H1 (cell line): ENCODE data around the gene ARHGAP24. TPM values are rescaled to one million over a fixed set of nuclear protein-coding genes. Genes with fewer than 3 reads are reported as not detected.

Source experiments
- CTCF ChIA-PET: fragments of 300-600 bp; sonication (Branson Sonifier 250); formaldehyde crosslinking; loops from one replicate; lab custom pipeline; 2021; ENCODE audit not compliant: partially characterized antibody; lab: Charles Lee
- POLR2A ChIA-PET: fragments of 300-600 bp; sonication (Branson Sonifier 250); formaldehyde crosslinking; loops from one replicate; lab custom pipeline; 2021; ENCODE audit warnings: inconsistent platforms; ENCODE audit not compliant: partially characterized antibody; lab: Charles Lee
- DNase-seq, 2 experiments: peaks; one replicate each; pipeline versions ENCODE4 v3.0.0 to v3.0.0-alpha.2; 2010 to 2022; ENCODE audit warnings: low spot score in 2 of 2, low read depth in 1 of 2, mixed read lengths in 1 of 2
- FAIRE-seq: peaks from 2 replicates; lab custom pipeline; 2011; peaks lifted over from hg19 to GRCh38; lab: Jason Lieb, UNC
- H2AFZ ChIP-seq: 2 replicates; pipeline ENCODE4 v1.8.1; 2012; ENCODE audit warnings: low read length, inconsistent platforms
- H2AK5ac ChIP-seq: 2 replicates; pipeline ENCODE4 v1.6.1; 2013; ENCODE audit warnings: low read depth, low read length
- H2BK120ac ChIP-seq: replicated peaks from 2 replicates; pipeline ENCODE3; 2013; ENCODE audit warnings: low read depth, low read length, inconsistent platforms
- H2BK12ac ChIP-seq: 2 replicates; pipeline ENCODE4 v1.6.1; 2013; ENCODE audit warnings: low read depth, low read length
- H2BK15ac ChIP-seq: 2 replicates; pipeline ENCODE4 v1.6.1; 2013; ENCODE audit warnings: low read length
- H2BK20ac ChIP-seq: 2 replicates; pipeline ENCODE4 v1.6.1; 2013; ENCODE audit warnings: low read length
- H2BK5ac ChIP-seq: 2 replicates; pipeline ENCODE4 v1.6.1; 2013; ENCODE audit warnings: low read depth, low read length
- H3K14ac ChIP-seq: 2 replicates; pipeline ENCODE4 v1.6.1; 2013; ENCODE audit warnings: inconsistent platforms; ENCODE audit not compliant: insufficient read length
- H3K18ac ChIP-seq: 2 replicates; pipeline ENCODE4 v1.6.1; 2013; ENCODE audit warnings: low read length; ENCODE audit errors: extremely low read depth
- H3K23ac ChIP-seq: 2 replicates; pipeline ENCODE4 v1.6.1; 2013; ENCODE audit warnings: inconsistent platforms; ENCODE audit not compliant: insufficient read length
- H3K23me2 ChIP-seq: 2 replicates; pipeline ENCODE4 v1.6.1; 2013; ENCODE audit warnings: low read depth, low read length
- H3K27ac ChIP-seq: 2 replicates; pipeline ENCODE4 v1.6.1; 2011; ENCODE audit warnings: low read depth, low read length, inconsistent platforms
- H3K27me3 ChIP-seq, 4 experiments: replicated peaks in 1 of 4; 1 replicate in 1 of 4; 2 replicates in 3 of 4; pipeline versions ENCODE4 v1.6.1 to v1.8.1; 2011 to 2013; ENCODE audit warnings: low read length in 3 of 4, mild to moderate bottlenecking in 3 of 4, inconsistent platforms in 2 of 4, mixed read lengths in 2 of 4, moderate library complexity in 1 of 4; ENCODE audit not compliant: control insufficient read depth in 3 of 4, insufficient read depth in 3 of 4; ENCODE audit errors: extremely low read depth in 1 of 4
- H3K36me3 ChIP-seq, 4 experiments: 2 replicates each; pipeline versions ENCODE4 v1.6.1 to v1.8.1; 2011 to 2013; ENCODE audit warnings: mild to moderate bottlenecking in 4 of 4, low read length in 3 of 4, moderate library complexity in 2 of 4, control low read depth in 1 of 4, inconsistent platforms in 1 of 4; ENCODE audit not compliant: insufficient read depth in 4 of 4, control insufficient read depth in 2 of 4
- H3K4ac ChIP-seq: replicated peaks from 2 replicates; pipeline ENCODE3; 2013; ENCODE audit warnings: low read length, low read depth, mixed read lengths, inconsistent platforms; ENCODE audit not compliant: insufficient read length
- H3K4me1 ChIP-seq, 4 experiments: replicated peaks in 1 of 4; 1 replicate in 1 of 4; 2 replicates in 3 of 4; pipeline versions ENCODE4 v1.6.1 to v1.8.1; 2011 to 2013; ENCODE audit warnings: low read length in 3 of 4, inconsistent platforms in 2 of 4, mixed read lengths in 1 of 4; ENCODE audit not compliant: insufficient read depth in 4 of 4, control insufficient read depth in 3 of 4
- H3K4me2 ChIP-seq, 2 experiments: 2 replicates each; pipeline versions ENCODE4 v1.6.1 to v1.8.1; 2011 to 2013; ENCODE audit warnings: low read depth in 2 of 2, low read length in 2 of 2, control low read depth in 1 of 2, inconsistent platforms in 1 of 2, mild to moderate bottlenecking in 1 of 2; ENCODE audit not compliant: insufficient read depth in 1 of 2
- H3K4me3 ChIP-seq, 4 experiments: fragments of 200-600, 300-600 bp in 1 of 4; sonication (generic), shearing (Covaris generic), sonication (Bioruptor Twin) in 1 of 4; 2 replicates each; pipeline versions ENCODE4 v1.5.1 to v1.8.1; 2011 to 2016; ENCODE audit warnings: low read length in 4 of 4, low read depth in 3 of 4, control low read depth in 2 of 4, inconsistent platforms in 2 of 4, mild to moderate bottlenecking in 2 of 4, mixed read lengths in 1 of 4, moderate library complexity in 1 of 4; ENCODE audit not compliant: insufficient read depth in 2 of 4; ENCODE audit errors: extremely low read depth in 1 of 4
- H3K56ac ChIP-seq: replicated peaks from 2 replicates; pipeline ENCODE3; 2013; ENCODE audit warnings: low read depth, mild to moderate bottlenecking, mixed read lengths, low read length, inconsistent platforms; ENCODE audit not compliant: insufficient read length
- H3K79me1 ChIP-seq: 2 replicates; pipeline ENCODE4 v1.6.1; 2013; ENCODE audit warnings: low read depth, low read length, control low read depth
- H3K79me2 ChIP-seq, 2 experiments: 2 replicates each; pipeline versions ENCODE4 v1.6.1 to v1.8.1; 2012 to 2013; ENCODE audit warnings: low read length in 2 of 2, mild to moderate bottlenecking in 2 of 2, inconsistent platforms in 1 of 2; ENCODE audit not compliant: insufficient read depth in 2 of 2, control insufficient read depth in 1 of 2
- H3K9ac ChIP-seq, 4 experiments: replicated peaks in 1 of 4; 1 replicate in 1 of 4; 2 replicates in 3 of 4; pipeline versions ENCODE4 v1.6.1 to v1.8.1; 2011 to 2013; ENCODE audit warnings: low read depth in 3 of 4, low read length in 3 of 4, control low read depth in 2 of 4, mild to moderate bottlenecking in 2 of 4, moderate library complexity in 2 of 4, inconsistent platforms in 1 of 4; ENCODE audit errors: extremely low read depth in 1 of 4
- H3K9me3 ChIP-seq, 2 experiments: 2 replicates each; pipeline versions ENCODE4 v1.6.1 to v1.8.1; 2012 to 2013; ENCODE audit warnings: mild to moderate bottlenecking in 2 of 2, moderate library complexity in 2 of 2, control low read depth in 1 of 2, inconsistent platforms in 1 of 2, low read depth in 1 of 2, low read length in 1 of 2, mixed read lengths in 1 of 2; ENCODE audit not compliant: insufficient read depth in 2 of 2
- H4K20me1 ChIP-seq, 2 experiments: replicated peaks in 1 of 2; 2 replicates each; pipeline versions ENCODE3 to v1.8.1; 2011 to 2013; ENCODE audit warnings: inconsistent platforms in 2 of 2, low read length in 2 of 2, mild to moderate bottlenecking in 1 of 2; ENCODE audit not compliant: insufficient read depth in 2 of 2, control insufficient read depth in 1 of 2
- H4K5ac ChIP-seq: 2 replicates; pipeline ENCODE4 v1.6.1; 2013; ENCODE audit warnings: low read length, low read depth, mixed read lengths, inconsistent platforms; ENCODE audit not compliant: insufficient read length
- H4K8ac ChIP-seq: 2 replicates; pipeline ENCODE4 v1.8.0; 2013; ENCODE audit warnings: mild to moderate bottlenecking, moderate library complexity, low read length, inconsistent platforms; ENCODE audit not compliant: insufficient read depth; ENCODE audit errors: extremely low read depth
- H4K91ac ChIP-seq: replicated peaks from 2 replicates; pipeline ENCODE3; 2013; ENCODE audit warnings: low read length, mixed read lengths, inconsistent platforms; ENCODE audit not compliant: insufficient read length
- EP300 ChIP-seq, 2 experiments: IDR thresholded peaks; 1 replicate in 1 of 2; 2 replicates in 1 of 2; pipeline ENCODE4 v1.6.1; 2011 to 2012; ENCODE audit warnings: low read depth in 2 of 2, low read length in 2 of 2, mild to moderate bottlenecking in 2 of 2, borderline replicate concordance in 1 of 2, inconsistent platforms in 1 of 2, moderate library complexity in 1 of 2
- POLR2A ChIP-seq, 2 experiments: IDR thresholded peaks; 1 replicate in 1 of 2; 2 replicates in 1 of 2; pipeline ENCODE4 v1.6.1; 2011; ENCODE audit warnings: low read depth in 2 of 2, low read length in 2 of 2, mild to moderate bottlenecking in 2 of 2; ENCODE audit errors: control extremely low read depth in 1 of 2
- TEAD4 ChIP-seq: IDR thresholded peaks from 2 replicates; pipeline ENCODE4 v1.6.1; 2012; ENCODE audit warnings: low read depth, low read length, inconsistent platforms, mixed read lengths
- WGBS, 2 experiments: shearing (Covaris generic) in 1 of 2; methylation state at CpG; one replicate each; pipeline versions ENCODE4 v1.1.6 to v1.1.7; 2013 to 2015; ENCODE audit warnings: low lambda C conversion rate in 2 of 2, mixed read lengths in 2 of 2, inconsistent platforms in 1 of 2, low coverage in 1 of 2, missing lambda C conversion rate in 1 of 2; ENCODE audit not compliant: insufficient replicate concordance in 2 of 2, insufficient coverage in 1 of 2, insufficient read length in 1 of 2; ENCODE audit errors: extremely low coverage in 1 of 2, missing lambda C conversion rate in 1 of 2; 5-methylcytosine and 5-hydroxymethylcytosine counted together
- polyA plus RNA-seq, 7 experiments: library from polyadenylated mRNA; depleted of rRNA in 3 of 7; stranded (reverse) in 5 of 7; unstranded in 2 of 7; fragments of >200 nt in 5 of 7; fragments of 200-250 nt in 2 of 7; gene quantifications; 1 replicate in 5 of 7; 2 replicates in 1 of 7; 4 replicates in 1 of 7; pipeline versions ENCODE4 v1.2.1 to v1.2.3, GENCODE V29; 2011 to 2013; ENCODE audit warnings: missing spikeins in 2 of 7, mixed read lengths in 2 of 7
- total RNA-seq: library from RNA; stranded (reverse); fragmentation: NEBNext Ultra II Directional; extraction: Animal tissue kit (Norgen Biotek cat#: 25700); gene quantifications from 2 replicates; pipeline ENCODE4 v1.2.1, GENCODE V29; 2021

The ARHGAP24 gene
- total and polyA plus RNA-seq, 2 of the 8 experiments (the other 6 are each of a cell fraction or from before 2014, with no cell fraction given) = 0.08 to 0.50 TPM

- Histone ChIP-seq H3K79me2 (no peaks in the 10 kb centered on the region), H3K4me2 (no peak overlapping the region), H3K79me1 (no peaks in the 10 kb centered on the region), H2AK5ac (no peak overlapping the region), H4K8ac (no peak overlapping the region), H3K4ac (no peak overlapping the region), H2BK20ac (no peak overlapping the region), H2BK15ac (no peak overlapping the region), H4K20me1 (no peaks in the 10 kb centered on the region), H3K4me1 (no peaks in the 10 kb centered on the region), H3K9me3 (no peaks in the 10 kb centered on the region), H3K9ac (no peak overlapping the region), H2BK120ac (no peak overlapping the region), H3K18ac (no peak overlapping the region), H2BK5ac (no peak overlapping the region), H3K23me2 (no peaks in the 10 kb centered on the region), H3K4me3 (no peak overlapping the region), H3K27ac (no peak overlapping the region), H3K27me3 (no peaks in the 10 kb centered on the region), H3K36me3 (no peaks in the 10 kb centered on the region), H2BK12ac (no peak overlapping the region), H4K5ac (no peak overlapping the region), H2AFZ (no peak overlapping the region), H3K23ac (no peak overlapping the region), H3K56ac (no peak overlapping the region), H3K14ac (no peak overlapping the region), H4K91ac (no peak overlapping the region)
- TF ChIP-seq POLR2A (IDR thresholded peaks at IDR 0.05; ENCODE audit: control extremely low read depth in 1 of 2, low read depth in 2 of 2, low read length in 2 of 2) (no peak), EP300 (IDR thresholded peaks at IDR 0.05; ENCODE audit: borderline replicate concordance in 1 of 2, low read depth in 2 of 2, low read length in 2 of 2) (no peak), TEAD4 (no peak)
- POLR2A ChIA-PET = no interaction called here
- CTCF ChIA-PET = interaction anchor here (1.0 to 1.5 kb wide), 4 partner anchors 31 to 99 kb away, joined by 4 to 5 read pairs (median 5); no protein-coding TSS in a partner anchor
- DNase-seq = no peak
- FAIRE-seq = no peak
- 95% methylated on average over 2 of the region's 2 CpGs; no CpG with 5 or more reads in 1 of the 2 experiments for whole genome bisulfite sequencing, 2 experiments
Measured at GRCh38 chr4:85870298-85871083, 395.5 kb downstream of the ARHGAP24 start.
